HG03469 (cell line): Measurements from ENCODE around the gene LRFN5.
"Not testable (repeated sequence)": the region's sequence is repeated elsewhere in the genome, so short reads cannot be mapped to it uniquely, and the experiment has no call there.

Experiments used
- ATAC-seq: cut with Tn5 transposase; IDR thresholded peaks from one replicate; pipeline ENCODE4 v1.9.1; 2021; ENCODE audit warnings: mild to moderate bottlenecking, moderate library complexity, moderate number of reproducible peaks; ENCODE audit not compliant: unreplicated experiment

LRFN5 gene

DNA sequence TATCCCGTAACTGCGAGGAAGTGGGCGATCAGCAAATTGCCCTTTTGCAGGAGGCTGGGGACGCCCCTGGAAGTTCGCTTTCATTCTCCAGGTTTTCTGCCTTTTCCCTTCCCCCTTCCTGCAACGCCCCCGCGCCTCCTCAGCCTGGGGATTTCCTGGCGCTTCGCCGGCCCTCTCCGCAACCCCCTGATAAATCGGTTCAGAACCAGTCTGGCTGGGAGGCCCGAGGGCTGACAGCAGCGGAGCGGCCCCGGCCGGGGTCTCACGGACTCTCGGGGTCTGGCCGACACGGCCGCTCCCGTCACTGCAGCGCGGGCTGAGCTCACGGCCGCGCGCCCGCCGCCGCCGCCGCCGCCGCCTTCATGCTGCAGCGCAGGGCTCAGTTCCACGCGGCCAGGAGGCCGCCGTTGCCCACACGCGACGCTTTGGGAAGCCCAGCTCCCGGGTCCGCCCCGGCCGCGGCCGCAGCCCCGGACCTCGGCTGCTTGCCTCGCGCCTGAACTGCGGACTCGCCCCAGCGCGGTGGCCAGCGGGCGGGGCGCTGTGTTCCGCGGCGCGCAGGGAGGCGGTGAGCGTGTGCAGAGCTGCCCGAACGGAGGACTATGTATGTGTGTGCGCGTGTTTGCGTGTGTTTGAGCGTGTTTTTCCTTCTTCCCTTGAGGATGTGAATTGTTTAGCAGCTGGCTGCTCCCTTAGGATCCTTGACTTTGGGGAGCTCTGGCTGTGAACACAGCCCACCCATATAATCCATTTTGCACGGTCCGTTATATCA lies at the start of gene LRFN5:
Gene LRFN5, plus strand, starts transcription at position 345 of the 772 bp plus-strand sequence.
- no peak for ATAC-seq

DNA sequence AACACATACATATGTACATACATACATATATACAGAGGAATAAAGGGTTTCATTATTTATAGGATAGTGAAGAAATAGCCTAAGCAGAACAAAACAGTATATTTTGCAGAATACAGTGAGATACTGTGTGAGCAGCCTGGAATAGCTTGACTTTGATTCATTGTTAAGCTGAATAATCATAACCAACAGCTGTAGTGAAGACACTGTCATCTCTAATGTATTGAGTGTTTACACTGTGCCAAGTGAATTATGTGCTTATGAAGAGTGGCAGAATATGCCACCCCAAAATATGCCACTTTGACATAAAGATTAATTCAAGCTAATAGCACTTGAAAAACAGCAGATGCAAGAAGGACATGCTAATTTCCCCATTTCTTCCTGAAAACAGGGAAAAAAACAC lies 48.2 kb upstream of the LRFN5 start:
- ATAC-seq = no peak

- not testable (repeated sequence) for ATAC-seq
Observed at GRCh38 chr14:41566864-41567263, 39.8 kb upstream of the LRFN5 start.

DNA sequence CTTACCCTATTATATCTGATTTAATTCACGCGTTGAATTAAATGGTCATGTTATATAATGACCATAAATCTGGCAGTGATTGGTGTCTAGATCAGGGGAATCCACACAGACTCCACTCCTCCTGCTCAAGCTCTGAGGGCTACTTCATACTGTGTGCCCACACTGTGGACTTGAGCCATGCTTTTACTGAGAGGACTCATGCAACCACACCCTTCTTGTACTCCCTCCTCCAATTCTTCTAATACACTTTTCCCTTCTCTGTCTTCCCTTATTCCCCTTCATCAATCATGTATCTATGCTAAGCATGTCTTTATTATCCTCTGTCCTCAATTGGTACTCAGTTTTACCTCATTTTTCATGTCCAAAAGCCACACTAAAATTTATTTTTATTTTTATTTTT lies 37.7 kb upstream of the LRFN5 start:
- ATAC-seq = no peak

GRCh38 chr14:41570415-41571155 lies 36.1 kb upstream of the LRFN5 start:
- no peak for ATAC-seq

DNA sequence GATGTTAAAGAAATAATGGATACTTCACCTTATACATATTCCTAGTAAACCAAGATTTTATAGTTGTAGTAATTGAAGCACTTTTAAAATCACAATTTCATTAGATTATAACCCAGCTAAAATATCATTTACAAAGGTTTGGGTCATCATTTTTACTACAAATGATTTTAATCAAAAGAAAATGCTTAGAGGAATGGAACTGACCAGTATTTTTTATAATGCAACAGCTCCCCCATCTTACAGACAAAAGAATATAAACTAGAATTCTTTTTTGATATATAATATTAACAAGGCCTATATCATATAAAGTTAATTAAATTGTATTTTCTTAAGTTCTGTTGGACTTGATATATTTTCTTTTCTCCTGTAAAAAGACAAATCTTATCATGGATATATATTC lies 20.4 kb upstream of the LRFN5 start:
- ATAC-seq = no peak

DNA sequence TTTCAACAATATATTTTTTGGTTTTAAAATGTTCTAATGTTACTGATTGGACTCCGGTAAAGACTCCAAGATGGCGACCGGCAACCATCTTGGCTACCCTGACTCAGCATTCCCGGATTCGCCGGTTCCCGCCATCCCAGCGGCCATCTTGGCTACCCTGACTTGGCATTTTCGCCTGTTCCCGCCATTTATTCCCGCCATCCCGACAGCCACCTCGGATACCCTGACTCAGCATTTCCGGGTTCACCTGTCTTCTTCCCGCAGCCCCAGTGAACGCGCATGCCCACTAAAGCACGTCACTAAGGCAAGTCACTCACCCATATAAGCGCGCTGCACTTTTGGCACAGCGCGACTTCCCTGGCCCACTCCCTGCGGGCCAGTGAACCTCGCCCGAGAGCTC lies 9.0 kb upstream of the LRFN5 start:
- ATAC-seq = no peak

- not testable (repeated sequence) for ATAC-seq
Observed at GRCh38 chr14:41599805-41600385, 6.8 kb upstream of the LRFN5 start.

- ATAC-seq = no peak
Observed at GRCh38 chr14:41604721-41605531, 1.8 kb upstream of the LRFN5 start.

DNA sequence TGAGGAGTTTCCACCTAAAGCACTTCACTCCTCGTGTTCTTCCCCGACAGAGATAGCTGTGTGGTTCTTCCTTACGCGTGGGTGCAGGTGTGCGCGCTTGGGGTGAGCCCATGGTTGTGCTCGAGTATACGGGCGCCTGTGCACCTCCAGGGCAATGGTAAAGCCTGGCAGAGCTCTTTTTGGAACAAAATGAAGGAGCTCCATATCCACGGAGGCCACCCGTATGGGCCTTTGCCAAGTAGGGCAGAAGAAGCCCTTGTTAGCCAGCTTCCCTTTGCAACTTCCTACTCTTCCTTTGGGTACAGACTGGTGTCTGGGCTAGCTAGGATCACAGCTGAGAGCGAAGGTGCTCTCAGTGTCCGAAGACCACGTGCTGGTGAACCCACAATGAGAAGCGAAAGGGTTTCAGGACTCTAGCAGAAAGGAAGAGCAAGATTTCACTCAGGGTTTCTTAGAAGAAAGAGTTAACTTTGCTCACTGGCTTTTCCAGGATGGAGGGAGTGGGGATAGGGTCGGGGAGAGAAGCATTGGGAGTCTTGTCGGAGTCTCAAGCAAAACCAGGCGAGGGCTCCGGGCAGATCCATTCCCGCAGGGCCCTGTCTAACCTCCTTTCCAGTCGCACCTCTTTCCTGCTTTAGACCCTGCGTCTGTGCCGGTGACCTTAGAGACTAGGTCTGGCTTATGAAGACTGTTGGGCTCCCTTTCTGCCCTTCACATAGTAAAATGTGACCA lies 960 bp upstream of the LRFN5 start:
- no peak for ATAC-seq

DNA sequence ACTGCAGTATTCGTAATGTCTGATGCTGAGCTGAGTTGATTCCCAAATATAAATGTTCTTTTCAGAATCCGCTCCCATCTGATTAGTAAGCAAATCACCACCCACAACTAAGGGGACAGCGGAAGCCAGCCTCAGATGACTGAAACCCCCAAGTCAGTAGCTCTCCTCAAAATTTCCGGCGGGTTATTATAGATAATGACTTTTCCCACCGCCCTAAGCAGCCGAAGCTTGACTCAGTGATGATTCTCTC lies 469 bp upstream of the LRFN5 start:
- ATAC-seq = no peak

DNA sequence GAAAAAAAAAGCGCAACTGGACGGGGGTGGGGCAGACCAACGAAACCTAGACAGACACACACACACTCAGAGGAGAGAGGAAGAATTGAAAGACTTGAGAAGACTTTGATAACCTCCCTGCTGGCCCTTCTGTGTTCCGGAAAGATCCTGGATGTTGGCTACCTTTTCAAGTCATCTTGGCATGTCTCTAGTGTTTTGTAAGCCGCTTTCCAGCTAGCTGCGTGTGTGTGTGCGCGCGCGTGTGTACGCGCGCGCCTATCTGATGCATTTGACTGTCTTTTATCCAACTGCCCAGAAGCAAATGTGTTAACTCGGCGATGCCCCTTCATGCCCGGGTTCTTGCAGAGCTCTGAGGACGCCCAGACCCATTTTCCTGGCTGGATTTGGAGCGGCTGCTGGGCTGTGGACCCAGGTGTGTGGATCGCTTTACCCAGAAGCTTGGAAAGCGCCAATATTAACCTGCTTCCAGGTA lies 664 bp downstream of the LRFN5 start:
- no peak for ATAC-seq

DNA sequence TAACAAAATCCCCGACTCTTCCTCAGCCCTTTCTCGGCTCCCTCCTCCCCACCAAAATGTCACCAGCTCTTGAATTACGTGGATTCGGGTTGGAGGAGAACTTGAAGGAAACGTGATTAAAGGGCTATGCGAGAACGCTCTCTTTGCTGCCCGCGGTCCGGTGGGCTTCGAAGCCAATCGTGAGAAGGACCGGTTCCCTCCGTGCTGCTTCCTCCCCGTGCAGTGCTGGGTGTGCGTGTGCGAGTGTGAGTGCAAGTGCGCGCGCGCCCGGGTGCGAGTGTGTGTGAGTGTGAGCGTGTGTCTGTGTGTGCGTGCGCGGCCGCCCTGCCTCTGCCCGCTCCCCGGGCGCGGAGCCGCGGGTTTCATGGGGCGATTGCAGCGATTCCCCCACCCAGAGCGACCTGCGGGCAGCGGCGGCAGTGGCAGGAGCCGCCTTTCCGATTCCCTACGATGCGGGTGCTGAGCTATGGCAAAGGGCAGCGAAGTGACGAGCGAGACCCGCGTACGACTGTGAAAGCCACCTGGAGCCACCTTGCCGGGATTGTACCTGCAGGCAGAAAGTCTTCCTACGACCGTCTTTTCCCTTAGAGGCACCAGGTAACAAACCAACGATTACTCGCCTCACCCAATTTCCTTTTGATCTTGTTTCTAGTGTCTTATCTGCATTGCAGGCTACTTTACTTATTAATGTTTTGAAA lies 1.4 kb downstream of the LRFN5 start:
- no peak for ATAC-seq

GRCh38 chr14:41608681-41609390 lies 2.2 kb downstream of the LRFN5 start:
- no peak for ATAC-seq

DNA sequence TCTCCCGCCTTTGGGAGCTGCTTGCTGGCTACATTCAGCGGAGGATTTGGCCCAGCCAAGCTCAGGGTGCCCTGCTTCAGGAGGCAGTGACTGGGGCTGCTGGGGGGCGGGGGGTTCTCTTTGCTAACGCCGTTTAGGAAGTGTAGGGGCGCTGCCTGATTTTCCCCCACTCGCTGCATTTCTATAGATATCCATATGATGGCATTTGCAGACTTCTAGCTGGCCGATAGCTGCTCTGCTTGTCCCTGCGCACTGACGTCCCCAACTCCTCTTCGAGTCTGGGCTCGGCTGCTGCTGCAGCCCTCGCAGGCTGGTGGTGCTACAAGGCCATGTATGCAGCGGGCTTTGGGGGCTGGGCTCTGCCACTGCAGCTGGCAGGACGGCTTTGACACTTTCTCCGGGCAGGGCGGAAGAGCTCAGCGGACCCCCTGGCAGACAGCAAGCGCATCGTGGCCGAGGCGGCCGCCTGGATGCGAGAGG lies 3.1 kb downstream of the LRFN5 start:
- ATAC-seq = no peak

DNA sequence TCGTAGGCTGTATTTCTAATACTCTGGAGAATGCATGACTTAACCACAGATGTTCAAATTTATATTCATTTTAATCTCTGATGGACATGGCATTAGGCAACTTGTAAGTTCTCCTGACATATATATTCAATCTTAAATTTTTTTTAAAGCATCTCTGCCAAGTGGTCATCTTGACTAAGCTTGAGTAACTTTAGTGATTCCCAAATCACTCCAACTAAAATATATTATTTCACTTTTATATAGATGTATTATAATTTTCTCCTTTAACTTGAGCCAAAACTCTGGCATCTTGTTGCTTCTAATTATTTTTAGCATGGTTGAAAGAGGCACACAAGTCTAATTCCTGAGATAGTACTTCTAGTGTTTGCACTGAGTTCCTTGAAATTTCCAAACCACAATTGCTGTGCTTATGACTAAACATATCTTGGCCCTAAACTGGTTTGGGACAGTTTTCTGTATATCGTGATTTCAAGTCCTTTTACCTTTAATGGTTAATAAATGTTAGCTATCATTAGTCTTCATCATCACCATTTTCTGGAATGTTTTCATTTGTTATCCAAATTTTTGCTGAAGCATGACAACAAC lies 8.4 kb downstream of the LRFN5 start:
- ATAC-seq = no peak

- no peak for ATAC-seq
Observed at GRCh38 chr14:41623736-41624135, 17.1 kb downstream of the LRFN5 start.

- no peak for ATAC-seq
Observed at GRCh38 chr14:41629876-41630275, 23.2 kb downstream of the LRFN5 start.

DNA sequence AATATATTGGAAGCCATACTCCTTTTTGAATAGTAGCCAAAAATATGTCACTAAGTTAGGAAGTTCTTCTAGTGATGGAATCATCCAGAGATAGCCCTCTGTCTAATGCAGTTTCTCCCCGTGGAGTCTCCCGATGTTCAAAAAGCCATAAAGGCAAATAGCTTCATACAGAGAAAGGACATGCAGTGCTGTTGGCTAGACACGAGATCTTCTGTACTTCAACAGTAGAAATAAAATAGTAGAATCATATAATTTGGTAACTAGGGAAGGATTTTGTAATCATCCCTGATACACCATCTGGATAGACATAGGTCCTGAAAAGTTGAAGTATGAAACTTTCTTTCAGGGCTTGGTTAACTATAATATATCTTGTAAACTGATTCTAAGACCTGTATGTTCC lies 27.6 kb downstream of the LRFN5 start:
- no peak for ATAC-seq
